Measurements from ENCODE around the gene SEPTIN3. TPM values are rescaled to one million over a fixed set of nuclear protein-coding genes. Genes with fewer than 3 reads are reported as not detected.

The SEPTIN3 gene
- total RNA-seq, 1 donor from 2014 or later: 12.8 TPM

DNA sequence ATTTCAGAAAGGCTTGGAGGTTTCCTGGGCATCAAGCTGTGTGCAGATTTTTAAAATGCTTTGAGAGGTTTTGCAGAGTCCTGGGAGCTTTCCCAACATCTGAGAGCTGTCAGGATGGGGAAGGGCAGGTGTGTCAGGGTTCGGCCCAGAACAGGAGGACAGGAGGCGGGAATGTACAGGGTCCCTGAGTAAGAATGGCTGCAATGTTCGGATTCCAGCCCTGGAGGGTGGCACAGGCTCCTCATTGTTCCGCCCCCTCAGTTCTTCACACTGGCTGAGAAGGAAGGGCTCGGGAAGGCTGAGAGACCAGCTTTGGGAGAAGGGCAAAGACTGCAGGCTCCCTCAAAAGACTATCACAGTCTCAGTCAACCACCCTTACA, 5.1 kb upstream of the SEPTIN3 start:
- peaks cover 2% of the 10 kb centered on the region for H3K36me3 Mint-ChIP-seq
- peak overlapping the region; percentile 89 for H3K27ac Mint-ChIP-seq

DNA sequence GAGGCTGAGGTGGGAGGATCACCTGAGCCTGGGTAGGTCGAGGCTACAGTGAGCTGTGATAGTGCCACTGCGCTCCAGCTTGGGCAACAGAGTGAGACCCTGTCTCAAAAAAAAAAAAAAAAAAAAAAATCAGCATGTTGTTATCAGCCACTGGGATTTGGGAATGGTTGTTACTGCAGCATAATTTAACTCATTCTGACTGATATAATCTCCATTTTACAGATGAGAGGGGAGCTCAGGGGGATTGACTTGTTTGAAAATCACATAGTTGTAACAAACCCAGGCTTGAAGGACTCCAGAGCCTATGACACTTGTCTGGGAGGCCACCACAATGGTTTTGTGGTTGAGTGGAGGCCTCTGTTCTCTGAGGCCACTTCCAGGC, 3.0 kb upstream of the SEPTIN3 start:
- Histone ChIP-seq H3K79me2 (ENCODE audit: low read depth) (no peaks in the 10 kb centered on the region), H3K4me1 (peaks cover 21% of the 10 kb centered on the region), H3K4me3 (no peak overlapping the region), H3K36me3 (no peaks in the 10 kb centered on the region), H3K9ac (no peak overlapping the region), H4K20me1 (ENCODE audit: low read depth) (no peaks in the 10 kb centered on the region), H3K27ac (no peak overlapping the region), H3K4me2 (no peak overlapping the region), H3K9me3 (ENCODE audit: low read depth) (no peaks in the 10 kb centered on the region), H2AFZ (replicated peaks) (no peak overlapping the region), H3K27me3 (no peaks in the 10 kb centered on the region), H3F3A (ENCODE audit: low read depth) (peaks cover 39% of the 10 kb centered on the region)
- H3K9me3 Mint-ChIP-seq: peaks cover 9% of the 10 kb centered on the region
- H3K36me3 Mint-ChIP-seq: no peaks in the 10 kb centered on the region
- peaks cover 55% of the 10 kb centered on the region for H3K4me1 Mint-ChIP-seq
- TF ChIP-seq EZH2 (IDR thresholded peaks at IDR 0.05): no peak
- no peak for TF ChIP-seq EZH2phosphoT487 (IDR thresholded peaks at IDR 0.05)
- TF ChIP-seq, protein P1, sequence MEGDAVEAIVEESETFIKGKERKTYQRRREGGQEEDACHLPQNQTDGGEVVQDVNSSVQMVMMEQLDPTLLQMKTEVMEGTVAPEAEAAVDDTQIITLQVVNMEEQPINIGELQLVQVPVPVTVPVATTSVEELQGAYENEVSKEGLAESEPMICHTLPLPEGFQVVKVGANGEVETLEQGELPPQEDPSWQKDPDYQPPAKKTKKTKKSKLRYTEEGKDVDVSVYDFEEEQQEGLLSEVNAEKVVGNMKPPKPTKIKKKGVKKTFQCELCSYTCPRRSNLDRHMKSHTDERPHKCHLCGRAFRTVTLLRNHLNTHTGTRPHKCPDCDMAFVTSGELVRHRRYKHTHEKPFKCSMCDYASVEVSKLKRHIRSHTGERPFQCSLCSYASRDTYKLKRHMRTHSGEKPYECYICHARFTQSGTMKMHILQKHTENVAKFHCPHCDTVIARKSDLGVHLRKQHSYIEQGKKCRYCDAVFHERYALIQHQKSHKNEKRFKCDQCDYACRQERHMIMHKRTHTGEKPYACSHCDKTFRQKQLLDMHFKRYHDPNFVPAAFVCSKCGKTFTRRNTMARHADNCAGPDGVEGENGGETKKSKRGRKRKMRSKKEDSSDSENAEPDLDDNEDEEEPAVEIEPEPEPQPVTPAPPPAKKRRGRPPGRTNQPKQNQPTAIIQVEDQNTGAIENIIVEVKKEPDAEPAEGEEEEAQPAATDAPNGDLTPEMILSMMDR (IDR thresholded peaks at IDR 0.05): no peak
- DNase-seq (ENCODE audit: low spot score): no peak
- H3K27ac Mint-ChIP-seq: peak overlapping the region; percentile 25
- peaks cover 10% of the 10 kb centered on the region for H3K27me3 Mint-ChIP-seq (ENCODE audit: insufficient read depth, low read depth)
- peak overlapping the region; percentile 52 for H3K4me3 Mint-ChIP-seq

More for the DNA sequence above, 5.1 kb upstream of the SEPTIN3 start:
- Histone ChIP-seq H2AFZ (replicated peaks) (no peak overlapping the region), H3K4me1 (peaks cover 18% of the 10 kb centered on the region), H3K4me3 (no peak overlapping the region), H3K27ac (no peak overlapping the region), H3F3A (ENCODE audit: low read depth) (peaks cover 39% of the 10 kb centered on the region), H3K4me2 (peak overlapping the region; percentile 61), H3K79me2 (ENCODE audit: low read depth) (no peaks in the 10 kb centered on the region), H3K27me3 (no peaks in the 10 kb centered on the region), H3K9ac (no peak overlapping the region), H3K36me3 (no peaks in the 10 kb centered on the region), H3K9me3 (ENCODE audit: low read depth) (no peaks in the 10 kb centered on the region), H4K20me1 (ENCODE audit: low read depth) (no peaks in the 10 kb centered on the region)
- H3K27me3 Mint-ChIP-seq (ENCODE audit: insufficient read depth, low read depth): peaks cover 10% of the 10 kb centered on the region
- TF ChIP-seq, protein P1 (IDR thresholded peaks at IDR 0.05): no peak
- TF ChIP-seq EZH2 (IDR thresholded peaks at IDR 0.05) (no peak), EZH2phosphoT487 (IDR thresholded peaks at IDR 0.05) (no peak)
- peaks cover 9% of the 10 kb centered on the region for H3K9me3 Mint-ChIP-seq
- no peak for DNase-seq (ENCODE audit: low spot score)
- H3K4me3 Mint-ChIP-seq: peak overlapping the region; percentile 38
- H3K4me1 Mint-ChIP-seq: peaks cover 55% of the 10 kb centered on the region

DNA sequence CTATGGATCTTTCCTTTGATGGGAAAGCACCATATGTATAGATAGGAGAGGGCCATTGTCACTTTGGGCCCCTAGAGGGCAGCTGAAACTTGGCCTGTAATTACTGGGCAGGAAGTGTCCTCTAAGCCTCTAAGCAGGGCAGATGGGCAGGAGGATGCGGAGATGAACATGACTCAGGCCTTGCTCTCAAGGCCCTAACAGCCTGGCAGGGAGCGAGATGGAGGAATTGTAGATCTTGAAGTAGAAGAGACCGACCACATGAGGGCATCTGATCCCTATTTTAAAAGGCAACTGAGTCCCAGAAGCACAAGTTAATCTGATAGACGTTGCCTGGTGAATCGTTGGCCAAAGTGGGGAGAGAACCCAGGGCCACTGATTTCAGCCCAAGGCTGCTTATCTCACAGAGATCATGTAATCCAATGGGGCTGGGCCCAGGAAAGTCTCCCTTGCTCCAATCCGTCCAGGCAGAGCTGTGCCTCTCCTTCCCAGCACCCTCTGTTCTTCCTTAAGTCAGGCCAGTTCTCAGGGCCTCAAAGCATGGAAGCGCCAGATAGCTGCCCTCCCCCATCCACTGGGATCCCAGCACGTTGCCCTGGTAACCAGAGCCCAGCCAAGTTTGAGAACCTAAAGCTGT, 2.5 kb upstream of the SEPTIN3 start:
- Histone ChIP-seq H3K4me2 (no peak overlapping the region), H4K20me1 (ENCODE audit: low read depth) (no peaks in the 10 kb centered on the region), H3K79me2 (ENCODE audit: low read depth) (no peaks in the 10 kb centered on the region), H2AFZ (replicated peaks) (no peak overlapping the region), H3K4me3 (no peak overlapping the region), H3K27me3 (no peaks in the 10 kb centered on the region), H3K36me3 (no peaks in the 10 kb centered on the region), H3K4me1 (peaks cover 21% of the 10 kb centered on the region), H3K27ac (no peak overlapping the region), H3F3A (ENCODE audit: low read depth) (peaks cover 39% of the 10 kb centered on the region), H3K9ac (no peak overlapping the region), H3K9me3 (ENCODE audit: low read depth) (no peaks in the 10 kb centered on the region)
- TF ChIP-seq, protein P1 (IDR thresholded peaks at IDR 0.05): peak; percentile 41
- TF ChIP-seq EZH2 (IDR thresholded peaks at IDR 0.05): no peak
- TF ChIP-seq EZH2phosphoT487 (IDR thresholded peaks at IDR 0.05): no peak
- Mint-ChIP-seq H3K4me3 (peak overlapping the region; percentile 52), H3K27me3 (ENCODE audit: insufficient read depth, low read depth) (peaks cover 10% of the 10 kb centered on the region), H3K9me3 (peaks cover 9% of the 10 kb centered on the region), H3K36me3 (no peaks in the 10 kb centered on the region), H3K27ac (peak overlapping the region; percentile 25), H3K4me1 (peaks cover 54% of the 10 kb centered on the region)
- DNase-seq (ENCODE audit: low spot score): peak; percentile 58

Data from neural progenitor cell (in vitro differentiated cells).